Tibial nerve (tissue), 4 donors: ENCODE measurements around the gene SUV39H2. TPM values are rescaled to one million over a fixed set of nuclear protein-coding genes. Genes with fewer than 3 reads are reported as not detected.

ENCODE experiments used
- DNase-seq, 2 donors: peaks; one replicate each; pipeline ENCODE4 v3.0.0-alpha.2; 2019; ENCODE audit warnings: low spot score in 2 of 2
- H3K27ac ChIP-seq, 4 donors: fragments of 200-600 bp; sonication (generic) in 3 of 4; one replicate each; pipeline ENCODE4 v1.5.1; 2017 to 2019; ENCODE audit warnings: mild to moderate bottlenecking in 1 of 4
- H3K27me3 ChIP-seq, 2 donors: fragments of 200-600 bp; sonication (generic) in 1 of 2; one replicate each; pipeline versions ENCODE4 v1.5.1 to v1.6.0; 2017 to 2019
- H3K36me3 ChIP-seq, 3 donors: fragments of 200-600 bp; sonication (generic); one replicate each; pipeline ENCODE4 v1.5.1; 2018 to 2019
- H3K4me1 ChIP-seq, 4 donors: fragments of 200-600 bp; sonication (generic) in 3 of 4; one replicate each; pipeline ENCODE4 v1.5.1; 2017 to 2019
- H3K4me3 ChIP-seq, 4 donors: fragments of 200-600 bp; sonication (generic) in 3 of 4; one replicate each; pipeline ENCODE4 v1.5.1; 2017 to 2019; ENCODE audit warnings: mild to moderate bottlenecking in 1 of 4, moderate library complexity in 1 of 4
- H3K9me3 ChIP-seq, 4 donors: fragments of 200-600 bp; sonication (generic) in 3 of 4; one replicate each; pipeline ENCODE4 v1.5.1; 2017 to 2019
- CTCF ChIP-seq, 5 experiments: fragments of 200-600 bp in 3 of 5; fragments of 450-650 bp in 2 of 5; sonication (generic) in 3 of 5; IDR thresholded peaks; one replicate each; pipeline ENCODE4 v1.5.1; 2016 to 2019; ENCODE audit warnings: antibody characterized with exemption in 5 of 5, mild to moderate bottlenecking in 3 of 5, moderate library complexity in 2 of 5
- EP300 ChIP-seq, 2 donors: sonication (generic); formaldehyde crosslinking; IDR thresholded peaks; one replicate each; pipeline ENCODE4 v1.6.1; 2017; ENCODE audit warnings: antibody characterized with exemption in 2 of 2, mild to moderate bottlenecking in 1 of 2
- POLR2A ChIP-seq, 2 donors: fragments of 450-650 bp; IDR thresholded peaks; one replicate each; pipeline ENCODE4 v1.6.1; 2017; ENCODE audit warnings: antibody characterized with exemption in 2 of 2, mild to moderate bottlenecking in 2 of 2, moderate library complexity in 2 of 2
- WGBS, 2 donors: methylation state at CpG; one replicate each; pipeline ENCODE4 v1.1.5; 2018; 5-methylcytosine and 5-hydroxymethylcytosine counted together
- total RNA-seq, 4 donors: library from RNA; depleted of rRNA; stranded (reverse); fragments of >200 nt; gene quantifications; one replicate each; pipeline ENCODE4 v1.1.0, GENCODE V29; 2016

SUV39H2 gene
- total RNA-seq, 4 donors from 2014 or later = 2.2 to 4.4 (median 3.0) TPM

- no peak overlapping the region for H3K4me3 ChIP-seq
- DNase-seq = no peak
- no peaks in the 10 kb centered on the region for H3K27me3 ChIP-seq
- WGBS, 2 donors = 94 to 95% methylated on average over 12 of the region's 12 CpGs
- TF ChIP-seq POLR2A (IDR thresholded peaks at IDR 0.05) (no peak), CTCF (IDR thresholded peaks at IDR 0.05) (no peak), EP300 (IDR thresholded peaks at IDR 0.05) (no peak)
- H3K9me3 ChIP-seq = no peaks in the 10 kb centered on the region
- H3K4me1 ChIP-seq = peaks cover 0 to 28% (median 5%) of the 10 kb centered on the region in 4 donors
- peaks cover 0 to 4% (median 0%) of the 10 kb centered on the region in 3 donors for H3K36me3 ChIP-seq
- no peak overlapping the region for H3K27ac ChIP-seq
These were observed 2.7 kb upstream of the SUV39H2 start for GRCh38 chr10:14875941-14876340.

DNA sequence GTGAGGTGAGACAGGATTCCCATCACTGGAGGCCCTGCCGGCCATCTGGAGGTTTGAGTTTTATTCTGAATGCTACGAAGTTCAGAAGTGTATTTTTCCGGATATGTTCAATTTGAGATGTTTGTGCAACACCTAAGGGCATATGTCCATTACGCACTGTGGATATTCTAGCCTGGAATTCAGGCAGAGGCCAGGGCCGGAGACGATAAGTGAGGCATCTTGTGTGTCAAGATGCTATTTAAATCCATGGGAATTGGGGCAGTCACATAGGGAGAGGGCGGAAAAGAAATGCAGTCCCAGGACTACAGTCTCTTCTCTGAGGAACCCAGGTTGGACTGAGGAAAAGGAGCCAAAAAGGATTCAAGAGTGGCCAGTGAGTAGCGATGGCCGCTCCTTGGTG is 1.9 kb upstream of the SUV39H2 start:
- peak overlapping the region in 1 of 4 donors; percentile 18 for H3K27ac ChIP-seq
- H3K4me3 ChIP-seq = peak overlapping the region in 1 of 4 donors; percentile 62
- H3K9me3 ChIP-seq = no peaks in the 10 kb centered on the region
- 81 to 85% methylated on average over 9 of the region's 9 CpGs for WGBS, 2 donors
- no peaks in the 10 kb centered on the region for H3K27me3 ChIP-seq
- TF ChIP-seq POLR2A (IDR thresholded peaks at IDR 0.05) (no peak), CTCF (IDR thresholded peaks at IDR 0.05) (no peak), EP300 (IDR thresholded peaks at IDR 0.05) (no peak)
- DNase-seq = no peak
- peaks cover 0 to 28% (median 5%) of the 10 kb centered on the region in 4 donors for H3K4me1 ChIP-seq
- no peaks in the 10 kb centered on the region for H3K36me3 ChIP-seq

DNA sequence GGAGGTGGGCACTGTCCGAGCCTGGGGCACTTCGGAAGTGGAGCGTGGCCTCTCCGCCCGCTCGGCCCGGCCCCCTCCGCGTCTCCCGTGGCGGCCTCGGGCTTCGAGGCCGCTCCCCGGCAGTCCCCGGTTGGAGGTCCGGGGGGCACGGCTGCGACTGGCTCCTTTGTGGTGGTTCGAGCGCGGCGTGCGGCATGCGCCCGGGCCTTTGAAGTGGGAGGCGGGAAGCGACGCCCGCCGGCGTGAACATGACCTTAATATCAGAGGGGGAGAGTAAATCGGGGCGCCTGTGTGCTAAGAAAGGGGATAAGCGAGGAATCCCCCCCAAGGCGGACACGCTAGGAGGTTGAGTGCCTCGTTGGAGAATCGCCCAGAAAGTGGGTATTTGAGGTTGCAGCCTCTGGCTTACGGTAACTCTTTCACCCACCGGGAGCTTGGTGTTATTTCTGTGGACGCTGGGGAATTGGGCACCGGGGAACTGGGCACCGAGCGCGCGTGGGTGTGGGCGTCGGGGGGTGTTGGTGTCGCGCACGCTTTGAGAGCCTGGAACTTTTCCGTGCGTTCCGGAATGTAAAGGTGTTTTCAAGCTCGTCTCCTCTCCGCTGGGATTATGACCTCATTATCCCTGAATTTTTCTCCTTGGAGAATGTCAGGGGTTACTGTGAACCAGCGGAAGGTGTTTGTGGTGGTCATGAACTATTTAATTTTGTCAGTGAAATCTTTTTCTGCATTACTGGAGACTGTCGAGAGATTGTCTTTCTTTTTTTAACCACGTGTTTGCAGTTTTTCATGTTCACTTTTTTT is 660 bp downstream of the SUV39H2 start:
- WGBS, 2 donors = 0 to 1% methylated on average over 34 to 41 of the region's 60 CpGs
- TF ChIP-seq CTCF (IDR thresholded peaks at IDR 0.05) = no peak
- TF ChIP-seq EP300 (IDR thresholded peaks at IDR 0.05) = no peak
- no peak for TF ChIP-seq POLR2A (IDR thresholded peaks at IDR 0.05)

GRCh38 chr10:14879928-14880193 is 1.2 kb downstream of the SUV39H2 start:
- Histone ChIP-seq H3K27ac (no peak overlapping the region), H3K9me3 (no peaks in the 10 kb centered on the region), H3K4me3 (peak overlapping the region in 2 of 4 donors; percentile 62 to 98), H3K27me3 (no peaks in the 10 kb centered on the region), H3K36me3 (no peaks in the 10 kb centered on the region), H3K4me1 (peaks cover 0 to 28% (median 5%) of the 10 kb centered on the region in 4 donors)
- DNase-seq = no peak
- whole genome bisulfite sequencing, 2 donors = 4% methylated on average over 5 of the region's 5 CpGs
- no peak for TF ChIP-seq CTCF (IDR thresholded peaks at IDR 0.05)
- no peak for TF ChIP-seq EP300 (IDR thresholded peaks at IDR 0.05)
- TF ChIP-seq POLR2A (IDR thresholded peaks at IDR 0.05) = no peak

More for the DNA sequence above, 660 bp downstream of the SUV39H2 start:
- peak in 1 of 2 donors; percentile 12 for DNase-seq
- Histone ChIP-seq H3K9me3 (no peaks in the 10 kb centered on the region), H3K36me3 (no peaks in the 10 kb centered on the region), H3K4me3 (peak overlapping the region; percentile 62 to 98 (median 83)), H3K4me1 (peaks cover 0 to 28% (median 5%) of the 10 kb centered on the region in 4 donors), H3K27ac (peak overlapping the region; percentile 38 to 98 (median 94)), H3K27me3 (no peaks in the 10 kb centered on the region)

- Histone ChIP-seq H3K4me3 (no peak overlapping the region), H3K9me3 (no peaks in the 10 kb centered on the region), H3K27me3 (no peaks in the 10 kb centered on the region), H3K4me1 (peaks cover 0 to 28% (median 5%) of the 10 kb centered on the region in 4 donors), H3K36me3 (no peaks in the 10 kb centered on the region), H3K27ac (no peak overlapping the region)
- 53 to 59% methylated on average over 7 of the region's 7 CpGs for WGBS, 2 donors
- no peak for DNase-seq
- no peak for TF ChIP-seq CTCF (IDR thresholded peaks at IDR 0.05)
- no peak for TF ChIP-seq POLR2A (IDR thresholded peaks at IDR 0.05)
- TF ChIP-seq EP300 (IDR thresholded peaks at IDR 0.05) = no peak
These were observed 1.6 kb downstream of the SUV39H2 start for GRCh38 chr10:14880229-14880628.
